ENCODE measurements around the gene GRID2. TPM values are rescaled to one million over a fixed set of nuclear protein-coding genes. Genes with fewer than 3 reads are reported as not detected.

GRID2 gene
- total and polyA plus RNA-seq, 9 of the 15 experiments (the other 6 are each of a cell fraction or from before 2014, with no cell fraction given), result 0.04 TPM; not detected in 7

GRCh38 chr4:92615049-92615448, 311.3 kb downstream of the GRID2 start (continued):
- no peak for TF ChIP-seq BHLHE40 (IDR thresholded peaks at IDR 0.05; ENCODE audit: low read length)
- no peak for TF ChIP-seq ZNF445 (CRISPR knock-in tag; IDR thresholded peaks at IDR 0.05; ENCODE audit: low read depth)
- TF ChIP-seq JUND (IDR thresholded peaks at IDR 0.05; ENCODE audit: borderline replicate concordance, low read depth, low read length), result no peak
- TF ChIP-seq JUND (tag; IDR thresholded peaks at IDR 0.05; ENCODE audit: borderline replicate concordance, low read depth, low read length), result no peak
- no peak for TF ChIP-seq THRAP3 (IDR thresholded peaks at IDR 0.05; ENCODE audit: borderline replicate concordance)
- no peak for TF ChIP-seq ZNF165 (CRISPR knock-in tag; IDR thresholded peaks at IDR 0.05; ENCODE audit: borderline replicate concordance)

GRCh38 chr4:92618968-92619367, 315.2 kb downstream of the GRID2 start:
- H3K27me3 ChIP-seq (ENCODE audit: control insufficient read depth in 2 of 2, insufficient read depth in 2 of 2, low read length in 2 of 2), result no peaks in the 10 kb centered on the region
- H3K9me3 ChIP-seq (replicated peaks; ENCODE audit: control insufficient read depth, insufficient read depth, low read depth, low read length), result peaks cover 3% of the 10 kb centered on the region; the same call in 1 of the 2 replicates
- H3K4me3 ChIP-seq, result no peak overlapping the region
- intact Hi-C loops (cut with micrococcal nuclease), result no loop called here
- 0% methylated on average over 2 of the region's 2 CpGs for WGBS (ENCODE audit: insufficient coverage, low coverage, missing lambda C conversion rate)
- ATAC-seq, result no peak
- no peaks in the 10 kb centered on the region for H3K4me1 ChIP-seq (replicated peaks in 1 of 2; ENCODE audit: control insufficient read depth in 2 of 2, insufficient read depth in 2 of 2, low read length in 2 of 2)
- ChIA-PET CTCF (ENCODE audit: low intra/inter-chr PET ratio) (no interaction called here), POLR2A (no interaction called here)
- BruUV-seq (replicated peaks), result no TSS peak
- no peak for TF ChIP-seq TAF7 (tag; IDR thresholded peaks at IDR 0.05)
- TF ChIP-seq ZNF57 (CRISPR knock-in tag; IDR thresholded peaks at IDR 0.05), result no peak
- no peak for TF ChIP-seq PHF8 (IDR thresholded peaks at IDR 0.05; ENCODE audit: borderline replicate concordance, low read length)
- no peak for TF ChIP-seq HDGF (IDR thresholded peaks at IDR 0.05)
- TF ChIP-seq HIVEP1 (CRISPR knock-in tag; IDR thresholded peaks at IDR 0.05), result no peak
- TF ChIP-seq MCM2 (IDR thresholded peaks at IDR 0.05; ENCODE audit: low read depth), result no peak
- no peak for TF ChIP-seq DIDO1 (tag; IDR thresholded peaks at IDR 0.05; ENCODE audit: low read depth)
- no peak for TF ChIP-seq SMAD2 (IDR thresholded peaks at IDR 0.05; ENCODE audit: low read depth, low read length)
- no peak for TF ChIP-seq ZNF212 (CRISPR knock-in tag; IDR thresholded peaks at IDR 0.05)
- no peak for TF ChIP-seq DDX20 (tag; IDR thresholded peaks at IDR 0.05; ENCODE audit: low read depth)
- TF ChIP-seq BDP1 (IDR thresholded peaks at IDR 0.05; ENCODE audit: insufficient read depth, insufficient read length), result no peak
- no peak for TF ChIP-seq CCNT2 (IDR thresholded peaks at IDR 0.05; ENCODE audit: borderline replicate concordance, extremely low read depth, insufficient read length, low read depth, low read length)
- no peaks in the 10 kb centered on the region for H4K20me1 ChIP-seq (replicated peaks; ENCODE audit: control insufficient read depth, insufficient read depth, low read length)
- H3K36me3 ChIP-seq (ENCODE audit: control insufficient read depth, insufficient read depth, low read length), result no peaks in the 10 kb centered on the region
- no peaks in the 10 kb centered on the region for H3K79me2 ChIP-seq (ENCODE audit: control insufficient read depth, insufficient read depth, low read length)
- no peak for DNase-seq (ENCODE audit: extremely low read depth in 1 of 4, low spot score in 3 of 4)
- no peaks in the 10 kb centered on the region for H3K9me1 ChIP-seq (ENCODE audit: control insufficient read depth, insufficient read depth, low read length)
- in situ Hi-C loops (cut with MboI), result no loop called here
- H3K4me2 ChIP-seq (ENCODE audit: insufficient read depth, low read length), result no peak overlapping the region
- no peak overlapping the region for H3K9ac ChIP-seq (ENCODE audit: insufficient read depth in 1 of 2, low read depth in 2 of 2, low read length in 2 of 2)
- FAIRE-seq, result no peak
- no peak overlapping the region for H2AFZ ChIP-seq (ENCODE audit: low read depth, low read length)
- H3K27ac ChIP-seq (ENCODE audit: extremely low read depth, low read depth, low read length), result no peak overlapping the region
